Mesendoderm (in vitro differentiated cells): ENCODE data around the gene JPH2.
A peak's percentile ranks its signal among the peaks of the same experiment; 100 is the strongest.

Experiments
- DNase-seq: peaks from one replicate; pipeline ENCODE4 v3.0.0; 2013
- H2AK5ac ChIP-seq: 2 replicates; pipeline ENCODE4 v1.6.1; 2013; ENCODE audit warnings: low read length, inconsistent platforms
- H2BK120ac ChIP-seq: 2 replicates; pipeline ENCODE4 v1.6.1; 2013; ENCODE audit warnings: low read depth, mild to moderate bottlenecking, low read length, moderate library complexity, mixed read lengths
- H2BK15ac ChIP-seq: replicated peaks from 2 replicates; pipeline ENCODE4 v1.6.1; 2013; ENCODE audit warnings: low read depth, mild to moderate bottlenecking, moderate library complexity
- H2BK5ac ChIP-seq: 2 replicates; pipeline ENCODE4 v1.6.1; 2013; ENCODE audit warnings: low read length, inconsistent platforms
- H3K18ac ChIP-seq: 2 replicates; pipeline ENCODE4 v1.6.1; 2013; ENCODE audit warnings: mild to moderate bottlenecking, low read length, mixed read lengths
- H3K23ac ChIP-seq: one replicate; pipeline ENCODE4 v1.6.1; 2013; ENCODE audit warnings: low read length
- H3K27ac ChIP-seq: 2 replicates; pipeline ENCODE4 v1.5.1; 2013; ENCODE audit warnings: low read depth, mild to moderate bottlenecking, inconsistent platforms, low read length, moderate library complexity
- H3K27me3 ChIP-seq: 2 replicates; pipeline ENCODE4 v1.6.1; 2013; ENCODE audit warnings: low read length, control low read depth, mild to moderate bottlenecking, inconsistent platforms; ENCODE audit not compliant: insufficient read depth, poor library complexity
- H3K36me3 ChIP-seq: 2 replicates; pipeline ENCODE4 v1.6.1; 2013; ENCODE audit warnings: low read length, inconsistent platforms; ENCODE audit not compliant: control insufficient read depth, insufficient read depth
- H3K4ac ChIP-seq: one replicate; pipeline ENCODE4 v1.6.1; 2013; ENCODE audit warnings: low read depth, mild to moderate bottlenecking, low read length, moderate library complexity
- H3K4me1 ChIP-seq: 2 replicates; pipeline ENCODE4 v1.6.1; 2013; ENCODE audit warnings: low read depth, low read length, inconsistent platforms; ENCODE audit not compliant: control insufficient read depth
- H3K4me2 ChIP-seq: 2 replicates; pipeline ENCODE4 v1.6.1; 2013; ENCODE audit warnings: low read length
- H3K4me3 ChIP-seq: 2 replicates; pipeline ENCODE4 v1.5.1; 2013; ENCODE audit warnings: mild to moderate bottlenecking, low read length
- H3K56ac ChIP-seq: one replicate; pipeline ENCODE4 v1.6.1; 2013; ENCODE audit warnings: low read length
- H3K79me1 ChIP-seq: 2 replicates; pipeline ENCODE4 v1.6.1; 2013; ENCODE audit warnings: low read length, inconsistent platforms
- H3K79me2 ChIP-seq: 2 replicates; pipeline ENCODE4 v1.6.1; 2013; ENCODE audit warnings: mild to moderate bottlenecking, low read length; ENCODE audit not compliant: control insufficient read depth, insufficient read depth
- H3K9ac ChIP-seq: 2 replicates; pipeline ENCODE4 v1.6.1; 2013; ENCODE audit warnings: low read length, inconsistent platforms
- H4K5ac ChIP-seq: one replicate; pipeline ENCODE4 v1.6.1; 2013; ENCODE audit warnings: low read length
- H4K8ac ChIP-seq: one replicate; pipeline ENCODE4 v1.6.1; 2013; ENCODE audit warnings: low read depth, mild to moderate bottlenecking, control low read depth, low read length, moderate library complexity
- WGBS: extraction: QIAGEN DNeasy Blood & Tissue Kit; methylation state at CpG from one replicate; pipeline ENCODE4 v1.1.7; 2013; ENCODE audit warnings: low lambda C conversion rate, missing lambda C conversion rate; ENCODE audit not compliant: insufficient coverage; ENCODE audit errors: extremely low coverage; 5-methylcytosine and 5-hydroxymethylcytosine counted together

JPH2 gene

DNA sequence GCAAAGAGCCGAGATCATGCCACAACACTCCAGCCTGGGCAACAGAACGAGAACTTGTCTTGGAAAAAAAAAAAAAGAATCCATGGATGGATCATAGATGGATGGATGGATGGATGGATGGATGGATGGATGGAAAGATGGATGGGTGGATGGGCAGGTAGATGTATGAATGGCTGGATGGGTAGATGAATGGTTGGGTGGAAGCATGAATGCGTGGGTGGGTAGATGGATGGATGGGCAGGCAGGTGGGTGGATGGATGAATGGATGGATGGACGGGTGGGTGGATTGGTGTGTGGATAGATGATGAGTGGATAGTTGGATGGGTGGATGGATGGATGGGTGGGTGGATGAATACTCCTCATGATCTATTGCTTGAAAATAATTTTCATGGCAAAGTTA, 1.4 kb downstream of the JPH2 start:
- Histone ChIP-seq H3K4me3 (no peak overlapping the region), H3K18ac (no peak overlapping the region), H3K4me2 (no peak overlapping the region), H3K4ac (no peak overlapping the region), H3K9ac (no peak overlapping the region), H2BK120ac (no peak overlapping the region), H3K27me3 (no peaks in the 10 kb centered on the region), H2BK5ac (no peak overlapping the region), H4K5ac (no peak overlapping the region), H3K36me3 (no peaks in the 10 kb centered on the region), H3K79me1 (peaks cover 3% of the 10 kb centered on the region), H3K56ac (no peak overlapping the region), H2AK5ac (no peak overlapping the region), H3K79me2 (peaks cover 2% of the 10 kb centered on the region), H3K27ac (no peak overlapping the region), H4K8ac (no peak overlapping the region), H2BK15ac (no peak overlapping the region), H3K23ac (no peak overlapping the region), H3K4me1 (peaks cover 6% of the 10 kb centered on the region)
- no CpG with 5 or more reads among the region's 4 CpGs for WGBS
- DNase-seq = no peak

DNA sequence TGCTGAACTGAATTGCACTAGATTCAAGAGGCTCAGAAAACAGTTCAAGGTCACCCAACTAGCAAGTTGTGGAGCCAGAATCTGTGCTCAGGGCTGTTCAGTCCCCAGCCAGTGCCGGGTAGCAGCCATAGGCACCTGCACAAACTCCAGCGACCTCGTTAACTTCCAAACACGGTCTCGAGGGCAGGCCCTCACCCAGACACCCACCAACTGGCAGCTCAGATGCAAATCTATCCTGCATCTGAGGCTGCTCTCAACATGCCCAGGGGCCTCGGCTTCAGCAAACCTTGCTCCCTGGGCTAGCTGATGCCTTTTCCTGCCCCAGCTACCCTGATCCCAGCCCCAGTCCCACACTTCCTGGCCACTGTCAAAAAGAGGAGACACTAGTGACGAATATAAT, 3.7 kb downstream of the JPH2 start:
- Histone ChIP-seq H2BK120ac (no peak overlapping the region), H3K79me1 (peaks cover 3% of the 10 kb centered on the region), H3K56ac (no peak overlapping the region), H3K36me3 (no peaks in the 10 kb centered on the region), H3K23ac (no peak overlapping the region), H3K18ac (no peak overlapping the region), H3K4ac (no peak overlapping the region), H2AK5ac (no peak overlapping the region), H3K4me1 (peaks cover 8% of the 10 kb centered on the region), H4K8ac (no peak overlapping the region), H3K9ac (no peak overlapping the region), H3K27me3 (no peaks in the 10 kb centered on the region), H3K4me2 (no peak overlapping the region), H3K27ac (no peak overlapping the region), H3K79me2 (peaks cover 2% of the 10 kb centered on the region), H3K4me3 (no peak overlapping the region), H2BK15ac (no peak overlapping the region), H2BK5ac (no peak overlapping the region), H4K5ac (no peak overlapping the region)
- WGBS = no CpG with 5 or more reads among the region's 7 CpGs
- DNase-seq = no peak

- Histone ChIP-seq H3K27me3 (no peaks in the 10 kb centered on the region), H3K79me1 (peaks cover 3% of the 10 kb centered on the region), H3K4me1 (peaks cover 8% of the 10 kb centered on the region), H3K4ac (no peak overlapping the region), H3K36me3 (no peaks in the 10 kb centered on the region), H2AK5ac (no peak overlapping the region), H2BK120ac (no peak overlapping the region), H2BK15ac (no peak overlapping the region), H3K79me2 (peaks cover 2% of the 10 kb centered on the region), H3K4me2 (no peak overlapping the region), H3K56ac (no peak overlapping the region), H3K18ac (no peak overlapping the region), H3K9ac (no peak overlapping the region), H3K27ac (no peak overlapping the region), H2BK5ac (no peak overlapping the region), H3K23ac (no peak overlapping the region), H4K5ac (no peak overlapping the region), H4K8ac (no peak overlapping the region), H3K4me3 (no peak overlapping the region)
- DNase-seq = no peak
- no CpG with 5 or more reads among the region's 3 CpGs for WGBS
These were observed 4.1 kb downstream of the JPH2 start for GRCh38 chr20:44182863-44183262.

DNA sequence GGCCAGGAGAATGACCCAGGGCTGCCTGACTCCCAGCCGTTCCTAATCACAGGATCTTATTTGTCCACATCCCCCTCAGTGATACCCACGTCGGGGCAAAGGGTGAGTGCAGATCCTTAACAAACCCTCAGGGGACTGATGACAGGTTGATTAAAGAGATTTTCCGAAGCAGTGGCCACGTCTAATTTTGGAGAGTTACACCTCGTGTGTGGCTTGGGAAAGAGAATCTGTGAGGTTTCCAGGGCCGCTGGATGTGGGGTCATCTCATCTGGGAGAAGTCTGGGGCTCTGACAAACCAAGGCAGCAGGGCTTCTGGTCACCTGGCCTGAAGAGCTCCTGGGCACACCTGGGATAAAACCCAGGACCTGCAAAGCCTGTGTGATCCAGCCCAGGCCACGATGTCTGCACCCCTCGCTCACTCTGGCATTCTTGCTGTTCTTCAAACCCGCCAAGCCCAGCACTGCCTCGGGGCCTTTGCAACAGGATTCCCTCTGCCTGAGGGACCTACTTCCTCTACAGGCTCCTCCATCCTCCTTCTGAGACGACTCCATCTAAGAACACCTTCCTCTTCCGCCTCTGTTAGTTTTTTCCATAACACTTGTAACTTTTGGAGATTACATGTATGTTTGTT, 4.7 kb downstream of the JPH2 start:
- Histone ChIP-seq H3K79me2 (peaks cover 2% of the 10 kb centered on the region), H3K36me3 (no peaks in the 10 kb centered on the region), H3K4me3 (no peak overlapping the region), H4K8ac (no peak overlapping the region), H2AK5ac (no peak overlapping the region), H3K56ac (no peak overlapping the region), H2BK15ac (no peak overlapping the region), H3K27ac (no peak overlapping the region), H3K4me2 (no peak overlapping the region), H3K79me1 (peaks cover 3% of the 10 kb centered on the region), H3K4me1 (peaks cover 8% of the 10 kb centered on the region), H3K27me3 (no peaks in the 10 kb centered on the region), H2BK120ac (no peak overlapping the region), H3K18ac (no peak overlapping the region), H2BK5ac (no peak overlapping the region), H4K5ac (no peak overlapping the region), H3K23ac (no peak overlapping the region), H3K4ac (no peak overlapping the region), H3K9ac (no peak overlapping the region)
- DNase-seq = peak; percentile 35
- no CpG with 5 or more reads among the region's 13 CpGs for WGBS

DNA sequence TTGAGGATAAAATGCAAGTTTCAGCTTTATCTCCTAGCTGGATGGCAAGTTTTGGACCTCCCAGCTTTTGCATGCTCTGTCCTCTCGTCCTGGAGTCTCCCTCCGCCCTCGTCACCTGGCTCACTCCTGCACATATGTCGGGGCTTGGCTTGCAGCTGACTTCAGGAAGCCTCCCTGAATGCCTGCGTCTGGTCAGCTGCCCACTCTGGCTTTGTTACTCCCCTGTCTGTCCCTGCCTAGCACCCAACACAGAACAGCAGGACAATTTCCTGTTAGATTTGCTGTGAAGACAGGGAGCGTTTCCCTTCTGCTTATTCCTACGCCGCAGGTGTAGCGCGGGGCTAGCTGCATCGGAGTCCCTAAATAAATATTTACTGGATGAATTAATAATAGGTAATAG, 5.4 kb downstream of the JPH2 start:
- DNase-seq = no peak
- H3K79me2 ChIP-seq = peaks cover 2% of the 10 kb centered on the region
- H2BK15ac ChIP-seq = no peak overlapping the region
- H4K5ac ChIP-seq = no peak overlapping the region
- H3K4me2 ChIP-seq = no peak overlapping the region
- H3K4ac ChIP-seq = no peak overlapping the region
- no peak overlapping the region for H2AK5ac ChIP-seq
- H2BK5ac ChIP-seq = no peak overlapping the region
- WGBS = no CpG with 5 or more reads among the region's 11 CpGs
- H3K56ac ChIP-seq = peak overlapping the region; percentile 31
- no peaks in the 10 kb centered on the region for H3K36me3 ChIP-seq
- H3K27me3 ChIP-seq = no peaks in the 10 kb centered on the region
- peak overlapping the region; percentile 16 for H3K9ac ChIP-seq
- no peak overlapping the region for H4K8ac ChIP-seq
- peaks cover 8% of the 10 kb centered on the region for H3K4me1 ChIP-seq
- no peak overlapping the region for H2BK120ac ChIP-seq
- no peak overlapping the region for H3K18ac ChIP-seq
- H3K79me1 ChIP-seq = peaks cover 3% of the 10 kb centered on the region
- H3K23ac ChIP-seq = no peak overlapping the region
- H3K27ac ChIP-seq = no peak overlapping the region
- no peak overlapping the region for H3K4me3 ChIP-seq

DNA sequence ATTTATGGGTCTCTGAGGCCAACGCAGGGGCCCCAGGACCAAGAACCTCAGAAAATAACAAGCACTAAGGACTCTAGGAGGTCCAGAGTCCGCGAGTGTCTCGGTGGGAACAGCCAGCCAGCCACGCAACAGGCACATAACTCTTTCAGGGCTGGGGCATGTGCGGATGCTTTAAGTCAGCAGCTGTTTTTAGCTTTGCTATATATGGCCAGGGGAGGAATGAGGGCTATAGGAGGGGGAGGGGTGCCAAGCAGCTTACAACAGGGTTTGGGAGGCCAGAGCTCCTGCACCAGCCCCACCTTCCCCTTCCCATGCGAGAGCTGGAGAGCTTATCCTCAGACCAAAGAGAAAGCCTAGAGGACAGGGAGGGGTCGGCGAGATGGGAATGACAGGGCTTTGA, 6.2 kb downstream of the JPH2 start:
- no CpG with 5 or more reads among the region's 9 CpGs for WGBS
- peak; percentile 94 for DNase-seq
- no peak overlapping the region for H2BK5ac ChIP-seq

More for the DNA sequence above, 6.2 kb downstream of the JPH2 start:
- Histone ChIP-seq H3K4me3 (no peak overlapping the region), H3K79me1 (peaks cover 3% of the 10 kb centered on the region), H3K79me2 (peaks cover 2% of the 10 kb centered on the region), H3K56ac (peak overlapping the region; percentile 42), H2BK120ac (no peak overlapping the region), H3K9ac (peak overlapping the region; percentile 13), H3K18ac (no peak overlapping the region), H3K4me1 (peaks cover 8% of the 10 kb centered on the region), H2BK15ac (no peak overlapping the region), H3K4me2 (no peak overlapping the region), H3K23ac (no peak overlapping the region), H3K36me3 (no peaks in the 10 kb centered on the region), H3K4ac (no peak overlapping the region), H4K5ac (no peak overlapping the region), H3K27me3 (no peaks in the 10 kb centered on the region), H2AK5ac (no peak overlapping the region), H3K27ac (peak overlapping the region; percentile 3), H4K8ac (no peak overlapping the region)
